ENCODE data around the gene CADM1. TPM values are rescaled to one million over a fixed set of nuclear protein-coding genes. Genes with fewer than 3 reads are reported as not detected.

CADM1 gene
- total RNA-seq, 1 experiment from 2014 or later = 15.5 TPM

- no peak overlapping the region for H3K4me3 ChIP-seq (ENCODE audit: insufficient read depth, low read depth, low read length)
- no peaks in the 10 kb centered on the region for H3K27me3 ChIP-seq (ENCODE audit: control insufficient read depth, insufficient read depth, low read length)
- DNase-seq = no peak
- H3K36me3 ChIP-seq (replicated peaks; ENCODE audit: control insufficient read depth, insufficient read depth, low read length) = no peaks in the 10 kb centered on the region
These were observed 97.8 kb downstream of the CADM1 start for GRCh38 chr11:115406404-115406803.

- no peak for DNase-seq
- Histone ChIP-seq H3K4me3 (ENCODE audit: insufficient read depth, low read depth, low read length) (no peak overlapping the region), H3K27me3 (ENCODE audit: control insufficient read depth, insufficient read depth, low read length) (peaks cover 25% of the 10 kb centered on the region), H3K36me3 (replicated peaks; ENCODE audit: control insufficient read depth, insufficient read depth, low read length) (no peaks in the 10 kb centered on the region)
These were observed 105.7 kb downstream of the CADM1 start for GRCh38 chr11:115398333-115399080.

- Histone ChIP-seq H3K27me3 (ENCODE audit: control insufficient read depth, insufficient read depth, low read length) (peaks cover 45% of the 10 kb centered on the region), H3K4me3 (ENCODE audit: insufficient read depth, low read depth, low read length) (no peak overlapping the region), H3K36me3 (replicated peaks; ENCODE audit: control insufficient read depth, insufficient read depth, low read length) (no peaks in the 10 kb centered on the region)
- DNase-seq = no peak
These were observed 107.7 kb downstream of the CADM1 start for GRCh38 chr11:115396533-115396932.

- no peaks in the 10 kb centered on the region for H3K36me3 ChIP-seq (replicated peaks; ENCODE audit: control insufficient read depth, insufficient read depth, low read length)
- DNase-seq = no peak
- no peak overlapping the region for H3K4me3 ChIP-seq (ENCODE audit: insufficient read depth, low read depth, low read length)
- peaks cover 68% of the 10 kb centered on the region for H3K27me3 ChIP-seq (ENCODE audit: control insufficient read depth, insufficient read depth, low read length)
These were observed 110.3 kb downstream of the CADM1 start for GRCh38 chr11:115393950-115394349.

GRCh38 chr11:115391598-115391997, 112.6 kb downstream of the CADM1 start:
- Histone ChIP-seq H3K4me3 (ENCODE audit: insufficient read depth, low read depth, low read length) (no peak overlapping the region), H3K36me3 (replicated peaks; ENCODE audit: control insufficient read depth, insufficient read depth, low read length) (no peaks in the 10 kb centered on the region), H3K27me3 (ENCODE audit: control insufficient read depth, insufficient read depth, low read length) (peaks cover 85% of the 10 kb centered on the region)
- no peak for DNase-seq

- Histone ChIP-seq H3K4me3 (ENCODE audit: insufficient read depth, low read depth, low read length) (no peak overlapping the region), H3K27me3 (ENCODE audit: control insufficient read depth, insufficient read depth, low read length) (peaks cover 87% of the 10 kb centered on the region), H3K36me3 (replicated peaks; ENCODE audit: control insufficient read depth, insufficient read depth, low read length) (no peaks in the 10 kb centered on the region)
- no peak for DNase-seq
These were observed 113.1 kb downstream of the CADM1 start for GRCh38 chr11:115391160-115391559.

- DNase-seq = peak; percentile 10
- peaks cover 92% of the 10 kb centered on the region for H3K27me3 ChIP-seq (ENCODE audit: control insufficient read depth, insufficient read depth, low read length)
- no peak overlapping the region for H3K4me3 ChIP-seq (ENCODE audit: insufficient read depth, low read depth, low read length)
- no peaks in the 10 kb centered on the region for H3K36me3 ChIP-seq (replicated peaks; ENCODE audit: control insufficient read depth, insufficient read depth, low read length)
These were observed 113.8 kb downstream of the CADM1 start for GRCh38 chr11:115390441-115390840.

GRCh38 chr11:115389790-115390189, 114.4 kb downstream of the CADM1 start:
- DNase-seq = no peak
- Histone ChIP-seq H3K36me3 (replicated peaks; ENCODE audit: control insufficient read depth, insufficient read depth, low read length) (no peaks in the 10 kb centered on the region), H3K4me3 (ENCODE audit: insufficient read depth, low read depth, low read length) (no peak overlapping the region), H3K27me3 (ENCODE audit: control insufficient read depth, insufficient read depth, low read length) (peaks cover 91% of the 10 kb centered on the region)

- Histone ChIP-seq H3K4me3 (ENCODE audit: insufficient read depth, low read depth, low read length) (no peak overlapping the region), H3K27me3 (ENCODE audit: control insufficient read depth, insufficient read depth, low read length) (peaks cover 65% of the 10 kb centered on the region), H3K36me3 (replicated peaks; ENCODE audit: control insufficient read depth, insufficient read depth, low read length) (no peaks in the 10 kb centered on the region)
- no peak for DNase-seq
These were observed 119.0 kb downstream of the CADM1 start for GRCh38 chr11:115385226-115385625.

GRCh38 chr11:115384236-115384635, 120.0 kb downstream of the CADM1 start:
- no peak for DNase-seq
- Histone ChIP-seq H3K27me3 (ENCODE audit: control insufficient read depth, insufficient read depth, low read length) (peaks cover 55% of the 10 kb centered on the region), H3K36me3 (replicated peaks; ENCODE audit: control insufficient read depth, insufficient read depth, low read length) (no peaks in the 10 kb centered on the region), H3K4me3 (ENCODE audit: insufficient read depth, low read depth, low read length) (no peak overlapping the region)

GRCh38 chr11:115383431-115383830, 120.8 kb downstream of the CADM1 start:
- peaks cover 47% of the 10 kb centered on the region for H3K27me3 ChIP-seq (ENCODE audit: control insufficient read depth, insufficient read depth, low read length)
- DNase-seq = no peak
- H3K36me3 ChIP-seq (replicated peaks; ENCODE audit: control insufficient read depth, insufficient read depth, low read length) = no peaks in the 10 kb centered on the region
- H3K4me3 ChIP-seq (ENCODE audit: insufficient read depth, low read depth, low read length) = no peak overlapping the region

- no peak overlapping the region for H3K4me3 ChIP-seq (ENCODE audit: insufficient read depth, low read depth, low read length)
- no peaks in the 10 kb centered on the region for H3K36me3 ChIP-seq (replicated peaks; ENCODE audit: control insufficient read depth, insufficient read depth, low read length)
- peaks cover 12% of the 10 kb centered on the region for H3K27me3 ChIP-seq (ENCODE audit: control insufficient read depth, insufficient read depth, low read length)
- no peak for DNase-seq
These were observed 124.7 kb downstream of the CADM1 start for GRCh38 chr11:115379528-115379927.

GRCh38 chr11:115378557-115378956, 125.7 kb downstream of the CADM1 start:
- no peak for DNase-seq
- peaks cover 7% of the 10 kb centered on the region for H3K27me3 ChIP-seq (ENCODE audit: control insufficient read depth, insufficient read depth, low read length)
- no peak overlapping the region for H3K4me3 ChIP-seq (ENCODE audit: insufficient read depth, low read depth, low read length)
- H3K36me3 ChIP-seq (replicated peaks; ENCODE audit: control insufficient read depth, insufficient read depth, low read length) = no peaks in the 10 kb centered on the region

GRCh38 chr11:115377882-115378296, 126.3 kb downstream of the CADM1 start:
- no peak for DNase-seq
- H3K36me3 ChIP-seq (replicated peaks; ENCODE audit: control insufficient read depth, insufficient read depth, low read length) = no peaks in the 10 kb centered on the region
- H3K4me3 ChIP-seq (ENCODE audit: insufficient read depth, low read depth, low read length) = no peak overlapping the region
- peaks cover 2% of the 10 kb centered on the region for H3K27me3 ChIP-seq (ENCODE audit: control insufficient read depth, insufficient read depth, low read length)

- Histone ChIP-seq H3K4me3 (ENCODE audit: insufficient read depth, low read depth, low read length) (no peak overlapping the region), H3K36me3 (replicated peaks; ENCODE audit: control insufficient read depth, insufficient read depth, low read length) (no peaks in the 10 kb centered on the region), H3K27me3 (ENCODE audit: control insufficient read depth, insufficient read depth, low read length) (no peaks in the 10 kb centered on the region)
- no peak for DNase-seq
These were observed 135.6 kb downstream of the CADM1 start for GRCh38 chr11:115368616-115369015.

GRCh38 chr11:115366826-115367225, 137.4 kb downstream of the CADM1 start:
- Histone ChIP-seq H3K27me3 (ENCODE audit: control insufficient read depth, insufficient read depth, low read length) (no peaks in the 10 kb centered on the region), H3K4me3 (ENCODE audit: insufficient read depth, low read depth, low read length) (no peak overlapping the region), H3K36me3 (replicated peaks; ENCODE audit: control insufficient read depth, insufficient read depth, low read length) (no peaks in the 10 kb centered on the region)
- no peak for DNase-seq

Measured in H7 (cell line).